AG09309 (cell line): Measurements from ENCODE around the gene LDHAL6A.

Source experiments
- DNase-seq: peaks from one replicate; pipeline ENCODE4 v3.0.0-alpha.2; 2010; ENCODE audit warnings: low read depth
- H3K4me3 ChIP-seq: 2 replicates; pipeline ENCODE4 v1.5.1; 2011; ENCODE audit warnings: mild to moderate bottlenecking, low read depth, low read length, moderate library complexity; ENCODE audit not compliant: control insufficient read depth
- CTCF ChIP-seq: IDR thresholded peaks from 2 replicates; pipeline ENCODE4 v1.5.1; 2011; ENCODE audit warnings: mild to moderate bottlenecking, low read depth, low read length, inconsistent platforms; ENCODE audit not compliant: insufficient read depth, control insufficient read depth; ENCODE audit errors: missing control alignments

LDHAL6A gene

GRCh38 chr11:18485913-18486528 lies 30.4 kb downstream of the LDHAL6A start:
- DNase-seq = no peak
- H3K4me3 ChIP-seq = no peak overlapping the region
- TF ChIP-seq CTCF = no peak

- no peak for DNase-seq
- TF ChIP-seq CTCF = no peak
- H3K4me3 ChIP-seq = no peak overlapping the region
Measured at GRCh38 chr11:18490319-18490718, 34.7 kb downstream of the LDHAL6A start.

- no peak for TF ChIP-seq CTCF
- DNase-seq = no peak
- no peak overlapping the region for H3K4me3 ChIP-seq
Measured at GRCh38 chr11:18490736-18491485, 35.3 kb downstream of the LDHAL6A start.

GRCh38 chr11:18491924-18492323 lies 36.3 kb downstream of the LDHAL6A start:
- no peak overlapping the region for H3K4me3 ChIP-seq
- no peak for DNase-seq
- no peak for TF ChIP-seq CTCF

GRCh38 chr11:18492888-18493287 lies 37.2 kb downstream of the LDHAL6A start:
- DNase-seq = no peak
- no peak for TF ChIP-seq CTCF
- no peak overlapping the region for H3K4me3 ChIP-seq

- TF ChIP-seq CTCF = no peak
- DNase-seq = no peak
- no peak overlapping the region for H3K4me3 ChIP-seq
Measured at GRCh38 chr11:18493310-18493709, 37.7 kb downstream of the LDHAL6A start.
